Measurements from ENCODE around the gene PCLO.

Gene PCLO

DNA sequence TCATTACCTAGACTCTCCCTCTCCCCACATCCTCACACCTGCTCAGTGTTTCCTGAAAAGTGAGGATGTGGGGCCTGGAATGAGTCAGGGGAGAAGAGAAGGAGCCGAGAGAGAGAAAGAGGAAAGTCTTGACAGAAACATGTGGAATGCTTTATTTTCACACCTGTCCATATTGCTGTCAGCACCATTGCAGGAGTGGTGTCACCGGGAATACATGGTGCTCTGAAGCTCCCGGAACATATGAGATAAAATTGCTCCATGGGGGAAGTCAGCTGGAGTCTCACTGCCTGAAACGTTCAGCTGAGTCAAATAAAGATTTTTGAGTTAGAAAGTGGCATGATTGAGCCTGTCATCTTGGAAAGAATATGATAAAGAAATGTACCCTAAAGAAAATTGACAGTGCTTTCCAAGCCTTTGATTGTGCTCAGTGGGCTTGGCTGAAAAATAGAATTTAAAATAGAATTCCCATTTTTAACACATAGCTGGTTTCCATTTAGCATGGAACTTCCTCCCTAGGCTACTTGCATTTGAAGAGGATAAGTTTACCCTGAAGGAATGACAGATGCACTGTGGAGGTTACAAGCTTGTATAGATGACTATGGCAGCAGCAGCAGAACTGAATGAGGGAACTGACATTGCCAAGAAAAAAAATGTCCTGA is 182.4 kb downstream of the PCLO start:
- TF ChIP-seq, protein P1, sequence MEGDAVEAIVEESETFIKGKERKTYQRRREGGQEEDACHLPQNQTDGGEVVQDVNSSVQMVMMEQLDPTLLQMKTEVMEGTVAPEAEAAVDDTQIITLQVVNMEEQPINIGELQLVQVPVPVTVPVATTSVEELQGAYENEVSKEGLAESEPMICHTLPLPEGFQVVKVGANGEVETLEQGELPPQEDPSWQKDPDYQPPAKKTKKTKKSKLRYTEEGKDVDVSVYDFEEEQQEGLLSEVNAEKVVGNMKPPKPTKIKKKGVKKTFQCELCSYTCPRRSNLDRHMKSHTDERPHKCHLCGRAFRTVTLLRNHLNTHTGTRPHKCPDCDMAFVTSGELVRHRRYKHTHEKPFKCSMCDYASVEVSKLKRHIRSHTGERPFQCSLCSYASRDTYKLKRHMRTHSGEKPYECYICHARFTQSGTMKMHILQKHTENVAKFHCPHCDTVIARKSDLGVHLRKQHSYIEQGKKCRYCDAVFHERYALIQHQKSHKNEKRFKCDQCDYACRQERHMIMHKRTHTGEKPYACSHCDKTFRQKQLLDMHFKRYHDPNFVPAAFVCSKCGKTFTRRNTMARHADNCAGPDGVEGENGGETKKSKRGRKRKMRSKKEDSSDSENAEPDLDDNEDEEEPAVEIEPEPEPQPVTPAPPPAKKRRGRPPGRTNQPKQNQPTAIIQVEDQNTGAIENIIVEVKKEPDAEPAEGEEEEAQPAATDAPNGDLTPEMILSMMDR (IDR thresholded peaks at IDR 0.05; ENCODE audit: low read depth, low read length): no peak
- DNase-seq: no peak
- no peak overlapping the region for H3K4me3 ChIP-seq (ENCODE audit: low read depth, low read length)
- peaks cover 4% of the 10 kb centered on the region for H3K4me1 ChIP-seq
- H3K9me3 ChIP-seq: no peaks in the 10 kb centered on the region
- H3K36me3 ChIP-seq: no peaks in the 10 kb centered on the region
- H3K27me3 ChIP-seq: no peaks in the 10 kb centered on the region

DNA sequence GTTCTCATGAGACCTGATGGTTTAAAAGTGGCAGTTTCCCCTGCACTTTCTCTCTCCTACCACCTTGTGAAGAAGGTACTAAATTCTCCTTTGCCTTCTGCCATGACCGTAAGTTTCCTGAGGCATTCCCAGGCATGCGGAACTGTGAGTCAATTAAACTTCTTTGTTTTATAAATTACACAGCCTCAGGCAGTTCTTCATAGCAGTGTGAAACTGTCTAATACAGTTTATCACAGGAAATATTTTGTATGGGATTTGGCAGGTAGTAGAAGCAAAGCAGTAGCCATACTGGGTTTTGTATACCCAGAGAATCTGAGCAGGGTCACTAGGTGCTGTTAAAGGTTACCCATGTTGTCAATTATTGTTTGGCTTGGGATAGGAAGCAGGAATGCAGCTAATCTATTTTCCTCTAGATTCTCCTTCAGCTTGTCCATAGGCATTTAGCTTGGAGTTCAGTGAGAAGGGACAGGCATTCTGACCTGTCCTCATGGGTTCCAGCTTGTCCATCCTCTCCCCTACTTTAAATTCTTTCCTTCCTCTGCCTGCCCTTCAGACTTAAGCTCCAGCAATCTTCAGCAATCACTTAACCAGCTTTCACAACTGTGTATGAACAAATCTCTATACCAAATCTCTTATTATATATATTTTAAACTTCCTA is 186.7 kb downstream of the PCLO start:
- DNase-seq: no peak
- H3K27me3 ChIP-seq: no peaks in the 10 kb centered on the region
- TF ChIP-seq, protein P1 (IDR thresholded peaks at IDR 0.05; ENCODE audit: low read depth, low read length): no peak
- H3K9me3 ChIP-seq: no peaks in the 10 kb centered on the region
- H3K4me3 ChIP-seq (ENCODE audit: low read depth, low read length): no peak overlapping the region
- H3K36me3 ChIP-seq: no peaks in the 10 kb centered on the region
- H3K4me1 ChIP-seq: 0 out of 2 replicates have a peak, but pooled peaks cover 3% of the 10 kb centered on the region

DNA sequence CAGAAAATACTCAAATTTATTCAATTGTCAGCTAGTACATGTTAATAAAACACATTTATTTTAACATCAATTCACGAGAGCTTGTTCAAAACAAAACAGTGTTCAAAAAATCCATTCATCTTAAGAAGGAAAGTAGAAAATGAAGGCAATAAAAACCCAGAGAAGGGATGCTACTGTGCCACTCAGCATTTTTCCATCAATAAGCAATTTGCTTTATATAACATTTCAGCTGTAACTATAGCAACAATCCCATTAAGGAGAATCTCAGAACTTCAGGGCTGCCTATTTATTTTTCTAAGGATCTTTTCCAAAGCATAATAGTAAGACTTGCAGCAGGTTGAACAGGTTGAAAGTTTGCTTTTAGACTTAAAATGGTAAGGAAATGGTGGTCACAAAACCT is 190.5 kb downstream of the PCLO start:
- DNase-seq: no peak
- Histone ChIP-seq H3K9me3 (no peaks in the 10 kb centered on the region), H3K36me3 (no peaks in the 10 kb centered on the region), H3K4me1 (0 out of 2 replicates have a peak, but pooled peaks cover 3% of the 10 kb centered on the region), H3K27me3 (no peaks in the 10 kb centered on the region), H3K4me3 (ENCODE audit: low read depth, low read length) (no peak overlapping the region)
- TF ChIP-seq, protein P1 (IDR thresholded peaks at IDR 0.05; ENCODE audit: low read depth, low read length): no peak

DNA sequence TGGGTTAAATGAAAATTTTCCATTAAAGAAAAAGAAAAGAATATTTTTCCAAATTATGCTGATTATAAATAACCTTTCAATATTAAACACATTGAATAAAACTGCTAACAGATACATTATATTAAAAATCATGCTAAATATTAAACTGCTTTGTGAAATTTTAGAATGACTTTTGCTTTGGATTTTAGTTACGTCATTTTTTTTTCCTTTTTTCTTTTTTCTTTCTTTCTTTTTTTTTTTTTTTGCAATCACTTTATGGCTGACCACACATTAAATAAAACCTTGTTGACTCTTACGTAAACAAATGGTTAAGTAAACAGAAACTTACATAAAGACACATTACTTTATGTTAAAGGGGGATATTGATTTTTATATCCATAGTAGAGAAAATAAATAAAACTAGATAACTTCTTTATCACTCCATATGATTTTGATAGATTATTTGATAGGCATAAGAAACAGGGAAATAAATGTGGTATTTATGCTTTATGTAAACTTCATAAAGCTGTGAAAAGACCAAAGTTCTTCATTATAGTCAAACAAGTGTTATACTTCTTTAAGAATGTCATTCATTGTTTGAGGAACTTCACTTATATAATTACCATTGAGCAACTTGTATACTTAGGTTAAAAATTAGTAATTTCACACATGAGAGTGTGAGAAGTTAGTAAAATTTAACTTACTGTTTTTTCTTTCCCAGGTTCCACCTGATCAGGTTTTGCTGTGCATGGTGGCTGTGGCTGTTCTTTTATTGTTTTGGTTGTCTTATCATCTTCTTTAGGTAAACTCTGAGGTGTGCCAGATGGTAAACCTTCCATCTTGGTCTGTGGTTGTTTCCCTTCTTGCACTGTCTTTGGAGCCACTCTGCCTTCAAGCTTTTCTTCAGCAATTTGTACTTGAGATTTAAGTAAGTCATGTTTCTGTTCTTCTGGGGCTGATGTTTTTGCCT is 197.3 kb downstream of the PCLO start:
- no peaks in the 10 kb centered on the region; the same call in 1 of the 2 replicates for H3K36me3 ChIP-seq

DNA sequence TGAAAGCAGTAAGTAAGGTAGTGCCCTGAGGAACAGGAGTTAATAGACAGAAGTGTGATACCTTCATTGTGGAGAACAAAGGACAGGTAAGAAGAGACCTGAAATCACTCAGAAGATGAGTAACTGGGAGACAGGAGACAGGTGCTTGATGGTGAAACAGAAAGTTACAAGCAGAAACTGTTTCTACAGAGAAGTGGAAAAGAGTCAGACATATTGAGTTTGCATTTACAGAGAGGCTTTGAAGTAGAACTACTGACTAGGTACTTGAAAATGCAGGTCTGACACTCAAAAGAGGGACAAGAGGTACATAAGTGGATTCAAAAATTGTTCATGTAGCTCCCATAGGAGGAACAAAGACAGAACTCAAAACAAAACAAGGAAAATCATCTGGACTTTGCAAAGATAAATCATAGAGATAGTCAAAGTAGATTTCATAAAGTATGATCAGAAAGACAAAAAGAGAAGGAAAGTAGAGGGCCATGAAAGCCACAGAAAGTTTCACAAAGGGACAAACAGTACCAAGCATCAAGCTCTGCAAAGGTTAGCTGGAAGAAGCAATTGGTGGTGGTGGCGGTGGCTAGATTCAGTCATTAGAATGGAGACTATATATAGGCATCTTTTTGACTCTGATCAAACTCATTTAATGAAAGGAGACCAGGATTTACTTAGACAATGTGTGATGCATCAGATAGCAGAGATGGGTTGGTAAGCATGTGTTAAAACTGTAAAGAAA is 198.4 kb downstream of the PCLO start:
- no peak for DNase-seq
- Histone ChIP-seq H3K4me1 (no peaks in the 10 kb centered on the region), H3K27me3 (no peaks in the 10 kb centered on the region), H3K4me3 (ENCODE audit: low read depth, low read length) (no peak overlapping the region), H3K36me3 (no peaks in the 10 kb centered on the region; the same call in 1 of the 2 replicates), H3K9me3 (no peaks in the 10 kb centered on the region)
- TF ChIP-seq, protein P1 (IDR thresholded peaks at IDR 0.05; ENCODE audit: low read depth, low read length): no peak

More for the DNA sequence above, 197.3 kb downstream of the PCLO start:
- H3K4me1 ChIP-seq: no peaks in the 10 kb centered on the region
- TF ChIP-seq, protein P1 (IDR thresholded peaks at IDR 0.05; ENCODE audit: low read depth, low read length): no peak
- H3K4me3 ChIP-seq (ENCODE audit: low read depth, low read length): no peak overlapping the region
- no peaks in the 10 kb centered on the region for H3K27me3 ChIP-seq
- DNase-seq: no peak
- no peaks in the 10 kb centered on the region for H3K9me3 ChIP-seq

All from BE2C (cell line).